ENCODE results near the gene IGF2BP2.
A peak's percentile ranks its signal among the peaks of the same experiment; 100 is the strongest.

The IGF2BP2 gene

DNA sequence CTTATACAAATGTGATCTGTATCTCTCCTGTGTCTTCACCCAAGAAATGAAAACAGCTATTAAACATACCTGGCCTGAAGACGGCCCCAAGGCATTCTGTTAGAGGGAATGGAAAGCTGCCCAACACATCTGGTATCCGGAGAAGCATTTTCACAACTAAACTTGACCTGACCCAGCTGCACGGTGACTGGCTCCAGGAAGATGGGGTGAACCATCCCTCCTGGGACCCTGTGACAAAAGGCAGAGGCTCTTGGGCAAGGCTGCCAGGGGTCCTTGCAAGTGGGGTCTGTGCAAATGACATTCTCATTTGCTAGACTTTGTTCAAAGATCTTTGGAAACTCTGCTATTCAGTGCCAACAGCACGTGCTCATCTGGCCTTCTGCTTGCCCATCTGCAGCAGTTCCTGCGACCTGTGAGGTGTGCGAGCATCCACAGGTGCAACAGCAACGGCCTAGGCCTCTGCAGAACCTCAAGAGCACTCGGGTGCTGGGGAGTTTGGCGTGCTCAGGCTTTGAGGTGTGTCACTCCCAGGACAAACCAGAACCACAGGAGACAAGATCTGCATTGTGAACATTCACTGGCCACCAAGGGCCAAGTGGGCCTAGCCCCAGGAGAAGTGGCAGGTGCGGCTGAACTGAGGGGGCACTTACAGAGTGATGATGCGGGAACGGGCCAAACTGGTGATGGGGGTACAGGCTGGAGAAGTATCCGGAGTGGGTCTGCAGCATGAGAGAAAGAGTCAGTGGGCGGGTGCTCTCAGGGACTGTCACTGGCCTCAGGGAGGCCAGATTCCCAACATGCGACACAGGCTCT lies 166.9 kb downstream of the IGF2BP2 start:
- peak overlapping the region; percentile 5; the same call in 1 of the 2 replicates for H3K27ac ChIP-seq
- no peak for TF ChIP-seq ZFX (IDR thresholded peaks at IDR 0.05)
- no peak for TF ChIP-seq CTCF (conservative IDR thresholded peaks at IDR 0.05)

- no peak overlapping the region for H3K27ac ChIP-seq
These were observed 167.6 kb downstream of the IGF2BP2 start for GRCh38 chr3:185657211-185657610.

GRCh38 chr3:185656321-185656840 lies 168.5 kb downstream of the IGF2BP2 start:
- no peak for TF ChIP-seq ZFX (IDR thresholded peaks at IDR 0.05)
- no peak for TF ChIP-seq CTCF (conservative IDR thresholded peaks at IDR 0.05)
- no peak overlapping the region for H3K27ac ChIP-seq

More at GRCh38 chr3:185657211-185657610, 167.6 kb downstream of the IGF2BP2 start:
- TF ChIP-seq CTCF (conservative IDR thresholded peaks at IDR 0.05) (no peak), ZFX (IDR thresholded peaks at IDR 0.05) (no peak)

DNA sequence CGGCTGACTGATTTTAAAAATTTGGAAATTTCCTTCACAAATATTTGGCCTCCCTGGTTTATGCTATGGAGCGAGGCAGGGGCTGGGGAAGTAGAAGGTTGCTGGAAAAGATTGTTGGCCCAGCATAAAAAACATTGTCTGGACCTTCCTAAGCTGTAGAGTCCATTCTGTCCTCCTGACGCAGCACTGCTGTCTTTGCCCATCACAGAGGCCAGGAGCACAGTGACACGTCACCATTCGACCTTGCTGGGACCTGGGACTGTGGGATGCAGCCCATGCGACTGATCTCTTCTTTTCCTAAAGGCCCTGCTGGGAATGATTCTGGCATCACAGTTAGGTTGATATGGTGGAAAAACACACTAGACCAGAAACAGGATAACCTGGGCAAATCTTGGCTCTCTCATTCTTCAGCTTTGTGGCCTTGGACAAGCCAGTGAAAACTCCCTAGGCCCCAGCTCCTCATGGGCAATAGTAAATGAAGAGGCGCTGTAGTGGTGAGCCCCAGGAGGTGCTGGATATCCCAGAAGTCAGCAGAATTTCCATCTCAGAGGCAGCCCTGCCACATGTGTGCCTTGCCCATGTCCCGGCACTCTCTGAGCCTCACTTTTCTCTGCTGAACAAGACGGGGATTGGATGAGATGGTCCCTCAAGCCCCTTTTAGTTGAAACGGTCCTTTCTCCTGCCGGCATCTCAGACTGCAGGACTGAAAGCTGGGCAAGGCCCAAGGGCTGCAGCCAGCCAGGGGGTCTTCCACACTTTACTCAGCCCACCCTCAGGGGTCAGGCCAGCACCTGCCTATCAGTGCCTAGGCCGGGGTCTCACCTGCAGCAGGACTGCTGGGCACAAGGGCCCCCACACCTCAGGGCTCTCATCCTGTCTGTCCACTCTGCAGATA lies 169.2 kb downstream of the IGF2BP2 start:
- H3K27ac ChIP-seq = no peak overlapping the region
- TF ChIP-seq ZFX (IDR thresholded peaks at IDR 0.05) = no peak
- no peak for TF ChIP-seq CTCF (conservative IDR thresholded peaks at IDR 0.05)

- no peak for TF ChIP-seq ZFX (IDR thresholded peaks at IDR 0.05)
- TF ChIP-seq CTCF (conservative IDR thresholded peaks at IDR 0.05) = no peak
- H3K27ac ChIP-seq = no peak overlapping the region
These were observed 170.1 kb downstream of the IGF2BP2 start for GRCh38 chr3:185654758-185655145.

DNA sequence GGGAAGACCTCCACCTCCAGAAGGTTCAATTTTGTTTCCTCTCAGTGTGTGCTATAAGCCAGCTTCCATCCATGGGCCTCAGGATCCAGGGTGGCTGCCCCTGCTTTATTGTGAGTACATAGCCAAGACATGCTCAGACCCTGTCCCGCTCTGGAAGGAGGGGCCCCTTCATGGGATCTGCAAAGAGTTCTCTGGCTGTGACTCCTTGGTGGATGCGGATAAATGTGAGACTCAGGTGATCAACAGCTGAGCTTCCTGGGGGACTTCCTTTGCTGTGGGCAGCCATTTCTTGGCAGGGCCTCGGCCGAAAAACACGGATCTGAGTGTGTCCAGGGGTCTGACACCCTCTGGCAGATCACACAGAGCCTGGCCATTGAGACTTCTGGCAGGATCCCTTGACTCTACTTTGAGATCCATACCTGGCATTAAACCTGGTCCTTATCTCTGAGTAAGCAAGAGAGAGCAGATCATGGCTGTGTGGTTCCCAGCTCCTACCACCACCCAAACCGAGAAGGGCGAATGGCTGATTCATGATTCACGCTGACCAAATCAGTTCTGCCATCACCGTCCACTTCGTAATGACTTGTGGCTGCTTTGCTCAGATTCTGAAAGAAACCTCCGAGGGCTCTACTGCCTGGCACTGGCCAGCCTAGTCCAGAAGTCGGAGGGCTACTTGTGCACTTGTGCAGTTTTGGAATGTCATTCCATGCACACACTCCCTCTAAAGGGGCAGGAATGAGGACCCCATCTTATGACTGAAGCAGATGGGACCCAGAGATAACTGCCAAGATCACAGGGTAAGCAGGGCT lies 170.7 kb downstream of the IGF2BP2 start:
- no peak for TF ChIP-seq ZFX (IDR thresholded peaks at IDR 0.05)
- TF ChIP-seq CTCF (conservative IDR thresholded peaks at IDR 0.05) = no peak
- H3K27ac ChIP-seq = no peak overlapping the region
